GM12874 (cell line): ENCODE results near the gene ISM2.

Experiments
- TF ChIP-seq, protein P1 (sequence below): IDR thresholded peaks from 2 replicates; pipeline ENCODE4 v1.5.1; 2011; ENCODE audit warnings: low read depth, mild to moderate bottlenecking, control low read depth, low read length, moderate library complexity; ENCODE audit not compliant: insufficient read depth

The ISM2 gene

GRCh38 chr14:77503138-77503537, 4.5 kb upstream of the ISM2 start:
- TF ChIP-seq, protein P1, sequence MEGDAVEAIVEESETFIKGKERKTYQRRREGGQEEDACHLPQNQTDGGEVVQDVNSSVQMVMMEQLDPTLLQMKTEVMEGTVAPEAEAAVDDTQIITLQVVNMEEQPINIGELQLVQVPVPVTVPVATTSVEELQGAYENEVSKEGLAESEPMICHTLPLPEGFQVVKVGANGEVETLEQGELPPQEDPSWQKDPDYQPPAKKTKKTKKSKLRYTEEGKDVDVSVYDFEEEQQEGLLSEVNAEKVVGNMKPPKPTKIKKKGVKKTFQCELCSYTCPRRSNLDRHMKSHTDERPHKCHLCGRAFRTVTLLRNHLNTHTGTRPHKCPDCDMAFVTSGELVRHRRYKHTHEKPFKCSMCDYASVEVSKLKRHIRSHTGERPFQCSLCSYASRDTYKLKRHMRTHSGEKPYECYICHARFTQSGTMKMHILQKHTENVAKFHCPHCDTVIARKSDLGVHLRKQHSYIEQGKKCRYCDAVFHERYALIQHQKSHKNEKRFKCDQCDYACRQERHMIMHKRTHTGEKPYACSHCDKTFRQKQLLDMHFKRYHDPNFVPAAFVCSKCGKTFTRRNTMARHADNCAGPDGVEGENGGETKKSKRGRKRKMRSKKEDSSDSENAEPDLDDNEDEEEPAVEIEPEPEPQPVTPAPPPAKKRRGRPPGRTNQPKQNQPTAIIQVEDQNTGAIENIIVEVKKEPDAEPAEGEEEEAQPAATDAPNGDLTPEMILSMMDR = no peak

DNA sequence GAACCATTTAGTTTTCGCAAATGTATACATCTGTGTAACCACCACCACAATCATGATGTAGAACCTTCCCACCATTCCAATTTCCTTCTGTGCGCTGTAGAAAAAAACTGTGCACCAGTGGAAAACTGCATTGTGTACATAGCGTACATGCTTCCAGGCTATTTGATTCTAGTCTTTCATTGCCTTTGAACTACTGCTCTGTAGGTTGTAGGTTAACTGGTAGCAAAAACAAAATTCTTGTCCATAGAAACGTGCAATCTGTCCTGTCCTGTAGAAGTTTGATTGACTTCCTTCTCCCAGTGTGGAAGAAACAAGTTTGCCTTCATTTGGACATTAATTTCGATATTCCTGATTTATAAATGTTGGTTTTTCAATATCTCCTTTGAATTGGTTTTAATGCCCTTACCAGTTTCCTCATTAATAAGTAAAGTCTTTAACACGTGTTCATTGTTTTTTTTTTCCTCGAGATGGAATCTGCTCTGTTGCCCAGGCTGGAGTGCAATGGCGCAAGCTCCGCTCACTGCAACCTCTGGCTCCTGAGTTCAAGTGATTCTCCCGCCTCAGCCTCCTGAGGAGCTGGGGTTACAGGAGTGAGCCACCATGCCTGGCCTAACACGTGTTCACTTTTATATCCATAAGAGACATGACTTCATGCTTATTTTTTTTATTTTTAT, 3.6 kb upstream of the ISM2 start:
- TF ChIP-seq, protein P1 = no peak

DNA sequence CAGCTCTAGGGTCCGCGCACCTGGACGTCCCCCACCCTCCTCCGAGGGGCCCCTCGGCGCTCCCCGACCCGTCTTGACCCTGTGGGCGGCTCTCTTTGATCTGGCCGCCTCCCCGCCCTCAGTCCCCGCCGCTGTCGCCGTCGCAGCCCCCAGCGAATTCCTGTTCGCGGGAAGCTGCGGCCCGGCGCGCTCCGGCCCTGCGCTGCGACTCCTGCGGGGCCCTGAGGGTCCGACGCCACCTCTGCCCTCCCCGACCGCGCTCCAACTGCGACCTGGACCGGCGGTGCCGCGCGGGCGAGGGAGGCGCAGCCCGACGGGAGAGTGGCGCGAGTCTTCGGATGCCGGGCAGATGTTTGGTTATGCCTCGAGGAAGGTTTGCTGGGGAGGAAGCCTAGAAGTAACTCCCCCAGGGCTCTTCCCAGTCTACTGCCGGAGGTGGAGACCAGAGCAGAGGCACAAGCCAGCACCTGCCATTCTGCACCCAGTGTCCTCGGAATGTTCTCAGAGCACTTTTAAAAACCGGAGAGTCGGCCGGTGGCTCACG, 440 bp upstream of the ISM2 start:
- TF ChIP-seq, protein P1 = no peak

GRCh38 chr14:77495334-77495733, 3.3 kb downstream of the ISM2 start:
- TF ChIP-seq, protein P1 = no peak

DNA sequence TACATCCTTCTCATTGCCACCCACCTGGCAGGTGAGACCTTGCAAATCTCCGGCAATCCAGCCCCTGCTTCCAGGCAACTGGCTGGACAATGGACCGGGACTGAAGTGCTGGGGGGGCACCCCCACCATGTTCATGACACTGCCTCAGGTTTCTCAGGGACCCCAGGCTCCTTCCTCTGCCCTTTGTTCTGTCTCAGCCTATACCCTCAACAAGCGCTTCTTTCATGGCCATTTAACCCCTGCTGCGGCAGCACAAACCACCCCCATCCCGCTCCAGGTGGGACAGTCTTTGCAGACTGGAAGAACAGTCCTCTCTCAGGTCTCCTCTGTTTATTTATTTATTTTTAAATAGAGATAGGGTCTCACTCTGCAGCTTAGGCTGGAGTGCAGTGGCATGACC, 7.6 kb downstream of the ISM2 start:
- TF ChIP-seq, protein P1 = no peak

GRCh38 chr14:77490347-77490986, 8.1 kb downstream of the ISM2 start:
- TF ChIP-seq, protein P1 = no peak

GRCh38 chr14:77489041-77489440, 9.6 kb downstream of the ISM2 start:
- TF ChIP-seq, protein P1 = no peak
